HG02610 (cell line): ENCODE measurements around the gene NRSN2.
"Not testable (repeated sequence)": the region's sequence is repeated elsewhere in the genome, so short reads cannot be mapped to it uniquely, and the experiment has no call there.

ENCODE experiments used
- ATAC-seq: cut with Tn5 transposase; IDR thresholded peaks from one replicate; pipeline ENCODE4 v1.9.1; 2021; ENCODE audit warnings: mild to moderate bottlenecking, moderate library complexity; ENCODE audit not compliant: unreplicated experiment

Gene NRSN2

GRCh38 chr20:325045-325888 lies 21.6 kb upstream of the NRSN2 start, which contains the start of gene SOX12:
Gene SOX12, plus strand, starts transcription at chr20:325552. Its CDS starts 373 bp downstream, at chr20:325925.
- peak; percentile 76 for ATAC-seq

GRCh38 chr20:325889-326644 lies 20.8 kb upstream of the NRSN2 start:
- no peak for ATAC-seq

GRCh38 chr20:326645-327185 lies 20.2 kb upstream of the NRSN2 start:
- ATAC-seq, result no peak

- ATAC-seq, result peak; percentile 21
Measured at GRCh38 chr20:327186-328026, 19.5 kb upstream of the NRSN2 start.

- ATAC-seq, result no peak
Measured at GRCh38 chr20:328027-328974, 18.6 kb upstream of the NRSN2 start.

GRCh38 chr20:328975-329695 lies 17.8 kb upstream of the NRSN2 start:
- ATAC-seq, result no peak

GRCh38 chr20:329851-330232 lies 17.1 kb upstream of the NRSN2 start:
- no peak for ATAC-seq

- ATAC-seq, result no peak
Measured at GRCh38 chr20:330233-331149, 16.4 kb upstream of the NRSN2 start.

- ATAC-seq, result no peak
Measured at GRCh38 chr20:334578-334977, 12.3 kb upstream of the NRSN2 start.

GRCh38 chr20:336040-336439 lies 10.9 kb upstream of the NRSN2 start:
- ATAC-seq, result not testable (repeated sequence)

GRCh38 chr20:341682-342081 lies 5.2 kb upstream of the NRSN2 start:
- ATAC-seq, result no peak

GRCh38 chr20:343107-343506 lies 3.8 kb upstream of the NRSN2 start:
- no peak for ATAC-seq

- ATAC-seq, result no peak
Measured at GRCh38 chr20:346033-346639, 775 bp upstream of the NRSN2 start.

- ATAC-seq, result peak; percentile 6
Measured at GRCh38 chr20:347317-347639, 367 bp downstream of the NRSN2 start.

GRCh38 chr20:347640-348484 lies 951 bp downstream of the NRSN2 start:
- peak; percentile 75 for ATAC-seq

- ATAC-seq, result no peak
Measured at GRCh38 chr20:348972-349841, 2.3 kb downstream of the NRSN2 start.
